Stimulated activated CD8-positive, alpha-beta memory T cell treated with anti-CD3 and anti-CD28 coated beads, Interleukin-15, amount 100 ng/mL, for 24 hours (primary cell): ENCODE measurements around the gene EGR2.
"Not testable (repeated sequence)": the region's sequence is repeated elsewhere in the genome, so short reads cannot be mapped to it uniquely, and the experiment has no call there.

ENCODE experiments used
- DNase-seq: peaks from one replicate; pipeline ENCODE4 v3.0.0-alpha.2; 2020; ENCODE audit warnings: low read depth

EGR2 gene

GRCh38 chr10:62792261-62792660, 23.9 kb downstream of the EGR2 start:
- no peak for DNase-seq

GRCh38 chr10:62790571-62790970, 25.6 kb downstream of the EGR2 start:
- no peak for DNase-seq

- no peak for DNase-seq
These were observed 26.1 kb downstream of the EGR2 start for GRCh38 chr10:62790019-62790555.

- DNase-seq: no peak
These were observed 27.2 kb downstream of the EGR2 start for GRCh38 chr10:62788861-62789467.

- DNase-seq: not testable (repeated sequence)
These were observed 27.9 kb downstream of the EGR2 start for GRCh38 chr10:62788285-62788684.

- not testable (repeated sequence) for DNase-seq
These were observed 31.6 kb downstream of the EGR2 start for GRCh38 chr10:62784537-62784936.

- peak; percentile 44 for DNase-seq
These were observed 36.5 kb downstream of the EGR2 start for GRCh38 chr10:62779487-62780248.

- no peak for DNase-seq
These were observed 38.0 kb downstream of the EGR2 start for GRCh38 chr10:62778125-62778524.

- DNase-seq: no peak
These were observed 43.8 kb downstream of the EGR2 start for GRCh38 chr10:62772186-62772974.

GRCh38 chr10:62769574-62770242, 46.5 kb downstream of the EGR2 start:
- DNase-seq: no peak

- DNase-seq: no peak
These were observed 49.8 kb downstream of the EGR2 start for GRCh38 chr10:62766386-62766785.

GRCh38 chr10:62765726-62766125, 50.4 kb downstream of the EGR2 start:
- no peak for DNase-seq

- DNase-seq: no peak
These were observed 52.2 kb downstream of the EGR2 start for GRCh38 chr10:62764011-62764410.

- DNase-seq: no peak
These were observed 53.0 kb downstream of the EGR2 start for GRCh38 chr10:62763155-62763554.
